Right atrium auricular region (tissue), 2 donors: ENCODE data around the gene TNS1. TPM values are rescaled to one million over a fixed set of nuclear protein-coding genes. Genes with fewer than 3 reads are reported as not detected.

Experiments
- DNase-seq: peaks from one replicate; pipeline ENCODE4 v3.0.0-alpha.2; 2019; ENCODE audit warnings: low spot score
- H3K27ac ChIP-seq, 2 donors: fragments of 200-600 bp; sonication (generic); 1 replicate in 1 of 2; 2 replicates in 1 of 2; pipeline ENCODE4 v1.5.1; 2016 to 2019
- H3K27me3 ChIP-seq, 2 donors: fragments of 200-600 bp; sonication (generic); one replicate each; pipeline versions ENCODE4 v1.5.1 to v1.6.0; 2017 to 2019
- H3K36me3 ChIP-seq: fragments of 200-600 bp; sonication (generic); one replicate; pipeline ENCODE4 v1.5.1; 2016
- H3K4me1 ChIP-seq, 2 donors: fragments of 200-600 bp; sonication (generic); one replicate each; pipeline versions ENCODE4 v1.5.1 to v1.6.0; 2017 to 2019
- H3K4me3 ChIP-seq, 2 donors: fragments of 200-600 bp; sonication (generic); 1 replicate in 1 of 2; 2 replicates in 1 of 2; pipeline ENCODE4 v1.5.1; 2017 to 2019; ENCODE audit warnings: mild to moderate bottlenecking in 1 of 2, moderate library complexity in 1 of 2
- H3K9me3 ChIP-seq, 2 donors: fragments of 200-600 bp; sonication (generic); one replicate each; pipeline ENCODE4 v1.5.1; 2019
- total RNA-seq, 2 donors: library from RNA; depleted of rRNA; stranded (reverse); fragments of >200 nt; gene quantifications; one replicate each; pipeline ENCODE4 v1.1.0, GENCODE V29; 2016
- TF ChIP-seq, protein P1 (sequence below), 2 donors: fragments of 200-600 bp; sonication (generic); IDR thresholded peaks; one replicate each; pipeline ENCODE4 v1.5.1; 2019; ENCODE audit warnings: antibody characterized with exemption in 2 of 2

Gene TNS1
- total RNA-seq, 2 donors from 2014 or later = 393 to 720 TPM

DNA sequence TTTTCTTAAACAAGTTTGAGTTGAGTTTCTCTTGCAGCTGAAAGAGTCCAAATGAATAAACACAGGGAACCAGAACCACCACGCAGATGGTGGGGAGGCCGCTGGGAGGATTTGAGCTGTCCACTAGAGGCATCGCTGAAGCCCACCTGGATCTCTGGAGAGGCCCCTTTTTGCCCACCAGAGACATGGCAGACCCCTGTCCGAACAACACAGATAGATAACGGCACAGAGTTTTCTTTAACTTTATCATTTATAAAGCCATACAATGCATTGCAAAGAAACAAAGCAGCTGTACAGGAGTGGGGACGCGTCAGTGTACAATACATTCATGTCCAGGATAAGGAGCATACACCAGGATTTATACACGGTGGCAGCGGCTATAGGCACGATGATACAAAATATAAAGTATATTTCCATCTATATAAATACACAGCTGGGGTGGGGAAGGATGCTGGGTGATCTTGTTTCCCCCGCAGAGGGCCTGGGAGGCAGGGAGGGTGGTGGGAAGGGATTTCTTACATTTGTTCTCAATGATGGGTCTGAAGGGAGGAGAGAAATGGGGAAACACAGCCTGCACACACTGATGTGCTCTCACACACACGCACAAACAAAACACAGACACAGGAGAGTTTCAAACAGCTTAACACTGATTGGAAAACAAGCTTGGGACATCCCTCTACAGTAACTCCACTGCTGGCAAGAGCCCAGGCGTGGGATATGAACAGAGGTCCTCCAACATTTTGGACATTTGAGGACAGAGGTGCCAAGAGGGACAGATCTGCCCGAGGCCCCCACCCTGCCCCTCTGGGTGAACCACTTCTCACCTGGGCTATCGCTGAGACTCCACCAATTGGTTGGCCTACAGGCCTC lies 203.0 kb downstream of the TNS1 start:
- Histone ChIP-seq H3K9me3 (no peaks in the 10 kb centered on the region), H3K27ac (peak overlapping the region; percentile 14 to 15), H3K4me1 (peaks cover 0 to 56% of the 10 kb centered on the region in 2 donors), H3K36me3 (peaks cover 61% of the 10 kb centered on the region), H3K4me3 (no peak overlapping the region), H3K27me3 (no peaks in the 10 kb centered on the region)
- TF ChIP-seq, protein P1, sequence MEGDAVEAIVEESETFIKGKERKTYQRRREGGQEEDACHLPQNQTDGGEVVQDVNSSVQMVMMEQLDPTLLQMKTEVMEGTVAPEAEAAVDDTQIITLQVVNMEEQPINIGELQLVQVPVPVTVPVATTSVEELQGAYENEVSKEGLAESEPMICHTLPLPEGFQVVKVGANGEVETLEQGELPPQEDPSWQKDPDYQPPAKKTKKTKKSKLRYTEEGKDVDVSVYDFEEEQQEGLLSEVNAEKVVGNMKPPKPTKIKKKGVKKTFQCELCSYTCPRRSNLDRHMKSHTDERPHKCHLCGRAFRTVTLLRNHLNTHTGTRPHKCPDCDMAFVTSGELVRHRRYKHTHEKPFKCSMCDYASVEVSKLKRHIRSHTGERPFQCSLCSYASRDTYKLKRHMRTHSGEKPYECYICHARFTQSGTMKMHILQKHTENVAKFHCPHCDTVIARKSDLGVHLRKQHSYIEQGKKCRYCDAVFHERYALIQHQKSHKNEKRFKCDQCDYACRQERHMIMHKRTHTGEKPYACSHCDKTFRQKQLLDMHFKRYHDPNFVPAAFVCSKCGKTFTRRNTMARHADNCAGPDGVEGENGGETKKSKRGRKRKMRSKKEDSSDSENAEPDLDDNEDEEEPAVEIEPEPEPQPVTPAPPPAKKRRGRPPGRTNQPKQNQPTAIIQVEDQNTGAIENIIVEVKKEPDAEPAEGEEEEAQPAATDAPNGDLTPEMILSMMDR (IDR thresholded peaks at IDR 0.05) = no peak
- peak; percentile 59 for DNase-seq

DNA sequence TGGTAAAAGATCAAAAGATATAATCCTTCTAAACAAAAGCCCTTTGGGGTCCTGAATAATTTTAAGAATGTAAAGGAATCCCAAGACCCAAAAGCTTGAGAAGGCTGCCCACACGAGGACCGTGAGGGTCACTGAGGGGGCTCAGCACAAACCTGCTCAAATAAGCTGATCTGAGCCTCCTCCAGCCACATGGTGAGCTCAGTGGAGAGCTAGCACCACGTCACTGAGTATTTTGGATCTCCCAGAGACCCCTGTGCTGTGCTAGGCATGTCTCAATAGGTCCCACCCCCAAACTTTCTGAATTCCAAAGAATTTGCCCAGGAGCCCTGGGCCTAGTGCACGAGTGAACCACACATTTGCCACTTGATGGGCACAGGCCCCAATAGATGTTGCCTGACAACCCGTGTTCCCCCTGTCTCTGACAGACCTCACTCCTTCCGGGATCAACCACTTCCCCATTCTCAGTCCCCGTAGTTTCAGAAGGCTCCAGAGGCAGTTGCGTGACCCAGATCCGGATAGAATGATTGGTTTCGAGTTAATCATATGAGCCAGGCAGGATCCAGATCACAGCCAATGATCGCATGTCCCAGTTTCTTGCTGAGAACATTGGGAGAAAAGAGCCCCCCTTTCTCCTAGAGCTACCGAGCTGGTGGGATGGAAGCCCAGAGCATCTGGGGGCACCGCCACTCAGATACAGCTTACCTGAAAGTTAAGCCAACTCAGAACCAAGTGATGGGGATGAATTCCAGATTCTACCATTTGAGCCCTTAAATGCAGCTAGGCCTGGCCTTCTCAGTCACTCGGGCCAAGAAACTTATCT lies 203.8 kb downstream of the TNS1 start:
- Histone ChIP-seq H3K4me1 (peaks cover 0 to 56% of the 10 kb centered on the region in 2 donors), H3K9me3 (no peaks in the 10 kb centered on the region), H3K4me3 (no peak overlapping the region), H3K36me3 (peaks cover 53% of the 10 kb centered on the region), H3K27me3 (no peaks in the 10 kb centered on the region), H3K27ac (peak overlapping the region; percentile 14 to 40)
- peak; percentile 63 for DNase-seq
- TF ChIP-seq, protein P1 (IDR thresholded peaks at IDR 0.05) = no peak

DNA sequence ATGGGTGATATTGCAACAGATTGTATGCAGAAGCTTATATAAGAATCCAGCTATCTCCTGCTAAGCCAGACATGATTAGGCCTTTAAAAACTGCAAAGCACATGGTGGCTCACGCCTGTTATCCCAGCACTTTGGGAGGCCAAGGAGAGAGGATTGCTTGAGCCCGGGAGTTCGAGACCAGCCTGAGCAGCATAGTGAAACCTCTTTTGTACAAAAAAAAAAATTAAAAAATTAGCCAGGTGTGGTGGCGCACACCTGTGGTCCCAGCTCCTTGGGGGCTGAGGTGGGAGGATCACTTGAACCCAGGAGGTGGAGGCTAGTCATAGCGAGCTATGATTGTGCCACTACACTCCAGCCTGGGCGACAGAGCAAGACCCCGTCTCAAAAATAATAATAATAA lies 204.6 kb downstream of the TNS1 start:
- Histone ChIP-seq H3K36me3 (peaks cover 45% of the 10 kb centered on the region), H3K27ac (peak overlapping the region in 1 of 2 donors; percentile 17), H3K9me3 (no peaks in the 10 kb centered on the region), H3K4me1 (peaks cover 0 to 61% of the 10 kb centered on the region in 2 donors), H3K27me3 (no peaks in the 10 kb centered on the region), H3K4me3 (no peak overlapping the region)
- peak; percentile 46 for DNase-seq
- TF ChIP-seq, protein P1 (IDR thresholded peaks at IDR 0.05) = no peak

DNA sequence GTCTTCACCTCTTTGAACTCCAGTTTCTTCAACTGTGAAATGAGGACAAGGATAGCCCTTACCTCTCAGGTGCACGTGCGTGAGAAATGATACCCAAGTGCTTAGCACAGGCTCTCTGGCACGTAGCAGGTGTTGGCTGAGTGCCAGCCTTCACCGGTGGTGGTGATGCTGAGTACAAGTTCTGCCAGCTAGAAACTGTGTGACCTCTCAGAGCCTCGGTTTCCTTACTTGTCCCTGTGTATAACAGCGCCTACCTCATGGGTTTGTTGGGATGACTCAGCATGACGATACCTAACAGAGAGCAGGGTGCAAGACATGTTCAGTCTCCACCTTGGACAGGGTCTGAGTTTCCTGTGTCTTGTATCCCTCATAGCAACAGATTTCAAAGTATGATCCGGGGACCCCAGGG lies 205.1 kb downstream of the TNS1 start:
- H3K4me3 ChIP-seq = no peak overlapping the region
- peaks cover 40% of the 10 kb centered on the region for H3K36me3 ChIP-seq
- no peaks in the 10 kb centered on the region for H3K27me3 ChIP-seq
- H3K27ac ChIP-seq = peak overlapping the region in 1 of 2 donors; percentile 17
- TF ChIP-seq, protein P1 (IDR thresholded peaks at IDR 0.05) = no peak
- DNase-seq = peak; percentile 66
- H3K4me1 ChIP-seq = peaks cover 0 to 57% of the 10 kb centered on the region in 2 donors
- H3K9me3 ChIP-seq = no peaks in the 10 kb centered on the region

DNA sequence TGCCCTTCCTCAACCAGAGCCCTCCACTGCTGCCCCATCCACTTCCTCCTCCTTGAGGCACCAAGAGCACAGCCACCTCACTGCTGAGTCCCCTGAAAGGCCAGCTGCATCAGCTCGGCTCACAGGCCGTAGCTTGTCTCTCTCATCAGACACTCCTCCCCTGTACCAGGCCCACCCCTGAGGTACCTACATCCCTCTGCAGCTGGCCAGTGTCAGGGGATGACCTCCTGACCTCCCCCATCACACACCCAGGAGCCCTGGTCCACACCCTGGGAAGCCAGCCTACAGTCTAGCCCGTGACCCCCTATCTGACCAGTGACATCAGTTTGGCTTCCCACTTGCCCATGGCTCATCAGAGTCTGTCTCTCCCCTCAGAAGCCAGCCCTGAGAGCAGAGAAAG lies 205.6 kb downstream of the TNS1 start:
- H3K4me1 ChIP-seq = peaks cover 0 to 52% of the 10 kb centered on the region in 2 donors
- H3K27me3 ChIP-seq = no peaks in the 10 kb centered on the region
- peak; percentile 62 for DNase-seq
- H3K27ac ChIP-seq = peak overlapping the region in 1 of 2 donors; percentile 17
- no peaks in the 10 kb centered on the region for H3K9me3 ChIP-seq
- TF ChIP-seq, protein P1 (IDR thresholded peaks at IDR 0.05) = no peak
- no peak overlapping the region for H3K4me3 ChIP-seq
- peaks cover 35% of the 10 kb centered on the region for H3K36me3 ChIP-seq
